ENCODE data around the gene PNPLA7.
"Not testable (repeated sequence)": the region's sequence is repeated elsewhere in the genome, so short reads cannot be mapped to it uniquely, and the experiment has no call there.

PNPLA7 gene

DNA sequence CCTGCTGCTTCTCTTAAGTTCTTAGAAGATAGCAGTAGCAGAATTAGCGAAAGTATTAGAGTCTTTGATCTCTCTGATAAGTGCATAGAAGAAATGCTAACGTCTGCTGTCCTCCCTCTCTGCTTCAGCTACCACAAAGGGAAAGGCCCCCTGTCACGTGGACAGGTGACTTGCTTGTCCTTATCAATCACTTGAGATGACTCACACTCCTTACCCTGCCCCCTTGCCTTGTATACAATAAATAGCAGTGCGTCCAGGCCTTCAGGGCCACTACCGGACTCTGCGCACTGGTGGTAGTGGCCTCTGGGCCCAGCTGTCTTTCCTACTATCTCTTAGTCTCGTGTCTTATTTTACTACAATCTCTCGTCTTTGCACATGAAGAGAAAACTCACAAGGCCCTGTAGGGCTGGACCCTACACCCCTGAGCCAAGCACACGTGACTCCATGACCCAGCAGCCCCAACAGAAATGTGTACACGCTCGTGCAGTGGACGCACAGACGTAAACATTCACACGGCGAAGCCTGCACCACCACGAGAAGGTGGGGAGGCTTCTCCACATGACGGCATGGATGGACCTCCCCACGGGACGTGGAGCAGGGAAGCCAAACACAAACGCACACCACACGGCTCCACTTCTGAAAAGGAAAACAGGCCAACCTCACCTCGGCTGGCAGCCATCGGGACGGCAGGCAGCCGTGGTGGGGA, 38.3 kb downstream of the PNPLA7 start:
- no peak for DNase-seq

DNA sequence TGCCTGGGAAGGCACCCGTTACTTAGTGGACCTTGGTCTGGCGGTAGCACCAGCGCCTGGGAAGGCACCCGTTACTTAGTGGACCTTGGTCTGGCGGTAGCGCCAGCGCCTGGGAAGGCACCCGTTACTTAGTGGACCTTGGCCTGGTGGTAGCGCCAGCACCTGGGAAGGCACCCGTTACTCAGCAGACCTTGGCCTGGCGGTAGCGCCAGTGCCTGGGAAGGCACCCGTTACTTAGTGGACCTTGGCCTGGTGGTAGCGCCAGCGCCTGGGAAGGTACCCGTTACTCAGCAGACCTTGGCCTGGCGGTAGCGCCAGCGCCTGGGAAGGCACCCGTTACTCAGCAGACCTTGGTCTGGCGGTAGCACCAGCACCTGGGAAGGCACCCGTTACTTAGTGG, 39.1 kb downstream of the PNPLA7 start:
- DNase-seq = not testable (repeated sequence)

DNA sequence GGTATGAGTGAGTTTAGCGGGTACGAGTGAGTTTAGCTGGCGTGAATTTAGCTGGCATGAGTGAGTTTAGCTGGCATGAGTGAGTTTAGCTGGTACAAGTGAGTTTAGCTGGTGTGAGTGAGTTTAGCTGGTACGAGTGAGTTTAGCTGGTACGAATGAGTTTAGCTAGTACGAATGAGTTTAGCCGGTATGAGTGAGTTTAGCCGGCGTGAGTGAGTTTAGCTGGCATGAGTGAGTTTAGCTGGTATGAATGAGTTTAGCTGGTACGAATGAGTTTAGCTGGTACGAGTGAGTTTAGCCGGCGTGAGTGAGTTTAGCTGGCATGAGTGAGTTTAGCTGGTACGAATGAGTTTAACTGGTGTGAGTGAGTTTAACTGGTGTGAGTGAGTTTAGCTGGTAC, 41.0 kb downstream of the PNPLA7 start:
- DNase-seq = no peak

DNA sequence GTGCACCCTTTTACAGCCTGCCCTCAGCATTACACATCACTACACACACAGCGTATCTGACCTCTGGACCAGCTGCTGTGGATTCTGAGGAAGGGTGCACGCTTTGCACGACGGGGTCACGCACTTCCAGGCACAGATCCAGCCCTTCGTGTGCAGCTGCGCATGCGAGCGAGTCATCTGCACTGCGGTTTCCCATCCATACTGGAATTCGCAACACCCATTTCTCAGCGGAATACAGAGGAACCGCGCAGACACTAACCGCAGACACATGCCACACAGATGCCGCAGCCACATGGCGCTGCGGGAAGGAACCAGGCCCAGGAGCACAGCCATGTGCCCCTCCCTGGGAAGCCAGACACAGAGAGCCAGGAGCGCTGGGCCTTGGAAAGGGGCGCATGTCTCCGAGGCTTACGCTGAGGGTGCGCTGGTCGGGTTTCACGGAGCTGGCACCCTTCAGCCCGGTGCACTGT, 43.5 kb downstream of the PNPLA7 start:
- no peak for DNase-seq

DNA sequence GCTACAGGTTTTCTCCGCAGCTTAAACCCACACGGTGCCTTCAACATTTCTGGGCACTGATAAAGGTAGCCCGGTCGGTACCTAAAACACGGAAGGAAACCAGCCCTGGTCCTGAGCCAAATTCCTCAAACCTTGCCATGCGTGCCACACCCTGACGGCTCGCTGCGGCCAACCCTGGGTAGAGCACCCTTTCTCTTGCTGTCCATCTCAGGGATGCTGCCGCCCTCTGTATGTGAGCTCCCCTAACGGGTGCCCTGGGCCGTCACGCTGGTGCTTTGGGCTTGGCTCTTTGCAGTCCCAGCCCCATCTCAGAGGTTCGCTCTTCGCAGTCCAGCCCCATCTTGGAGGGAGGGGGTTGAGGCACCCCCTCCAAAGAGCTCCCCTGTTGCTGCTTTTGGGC, 43.9 kb downstream of the PNPLA7 start:
- DNase-seq = no peak

DNA sequence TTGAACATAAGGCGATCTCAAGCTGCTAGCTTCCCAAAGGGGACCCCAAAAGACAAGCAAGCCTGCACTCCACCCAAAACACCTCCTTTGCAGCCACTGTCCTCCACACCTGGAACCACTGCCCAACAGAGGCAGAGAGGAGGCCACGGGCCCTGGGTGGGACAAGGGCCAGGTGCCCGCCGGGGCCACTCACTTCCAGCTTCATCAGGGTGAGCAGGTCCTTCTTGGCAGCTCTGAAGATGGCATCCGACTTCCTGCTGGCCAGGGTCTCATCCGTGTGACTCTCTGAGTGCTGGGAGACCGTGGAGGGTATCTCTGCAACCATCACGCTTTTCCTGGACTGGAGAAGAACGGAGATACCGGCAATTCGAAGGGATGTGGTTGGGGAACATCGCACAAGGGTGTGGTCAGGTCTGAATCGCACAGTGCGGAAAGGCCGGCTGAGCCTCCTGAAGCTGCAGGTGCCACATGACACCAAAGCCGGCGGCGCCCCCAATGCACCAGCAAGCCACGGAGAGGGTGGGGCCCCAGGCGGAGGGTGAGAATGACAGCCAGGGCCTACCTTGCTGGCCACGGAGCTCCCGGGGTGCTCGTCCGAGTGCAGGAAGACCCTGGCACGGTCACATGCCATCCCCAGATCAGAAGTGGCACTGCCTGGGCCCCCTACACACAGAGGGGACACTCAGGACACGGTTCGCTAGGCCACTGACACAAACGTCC, 44.6 kb downstream of the PNPLA7 start:
- no peak for DNase-seq

DNA sequence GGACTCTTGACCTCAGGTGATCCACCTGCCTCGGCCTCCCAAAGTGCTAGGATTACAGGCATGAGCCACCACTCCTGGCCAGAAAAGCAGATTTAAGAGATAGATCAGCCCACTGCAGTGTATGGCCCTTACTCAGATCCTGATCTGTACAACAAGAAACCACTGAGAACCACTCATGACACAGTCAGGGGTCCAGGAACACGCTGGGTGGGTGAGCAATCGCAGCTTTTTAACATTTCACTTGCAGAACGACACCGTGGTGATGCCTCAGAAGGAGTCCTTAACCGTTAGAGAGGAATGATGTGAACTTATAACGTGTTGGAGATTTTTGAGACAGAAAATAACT, 45.8 kb downstream of the PNPLA7 start:
- DNase-seq = no peak

DNA sequence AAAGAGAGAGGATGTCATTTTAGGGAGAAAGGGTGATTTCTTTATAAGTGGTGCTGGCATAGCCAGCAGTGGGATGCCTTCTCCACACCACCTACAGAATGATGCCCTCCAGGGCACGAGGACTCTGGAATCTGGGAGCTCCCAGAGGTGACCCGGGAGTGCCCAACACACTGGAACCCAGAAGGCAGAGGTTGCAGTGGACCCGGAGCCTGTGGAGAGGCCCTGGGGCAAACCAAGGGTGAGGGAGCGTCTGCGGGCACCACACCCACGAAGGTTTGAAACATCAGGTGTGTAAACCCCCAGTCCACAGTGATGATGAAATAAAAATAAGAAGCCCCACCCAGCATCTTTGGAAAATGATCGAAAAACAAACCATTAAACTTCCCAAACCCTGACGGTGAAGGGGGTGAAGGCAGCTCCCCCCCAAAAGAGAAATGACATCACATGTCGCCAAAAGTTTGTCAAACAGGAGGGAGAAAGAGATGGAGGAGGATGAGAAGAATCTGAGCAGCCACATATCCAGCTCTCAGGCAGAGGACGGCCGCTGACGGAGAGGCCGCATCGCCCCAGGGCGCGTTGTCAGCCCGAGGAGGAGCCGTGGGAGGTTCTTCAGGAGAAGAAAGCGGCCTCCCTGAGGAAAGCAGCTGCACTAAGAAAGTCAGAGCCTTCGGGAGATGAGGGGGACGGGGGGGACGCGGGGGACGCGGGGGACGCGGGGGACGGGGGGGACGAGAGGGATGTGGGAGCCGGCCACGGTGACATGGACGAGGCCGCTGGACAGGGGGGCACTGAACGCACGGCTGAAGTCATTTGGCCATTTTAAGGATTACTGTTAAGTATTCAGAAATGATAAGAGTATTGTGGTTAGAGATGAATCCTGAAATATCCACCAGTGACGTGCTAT, 47.9 kb downstream of the PNPLA7 start:
- no peak for DNase-seq

DNA sequence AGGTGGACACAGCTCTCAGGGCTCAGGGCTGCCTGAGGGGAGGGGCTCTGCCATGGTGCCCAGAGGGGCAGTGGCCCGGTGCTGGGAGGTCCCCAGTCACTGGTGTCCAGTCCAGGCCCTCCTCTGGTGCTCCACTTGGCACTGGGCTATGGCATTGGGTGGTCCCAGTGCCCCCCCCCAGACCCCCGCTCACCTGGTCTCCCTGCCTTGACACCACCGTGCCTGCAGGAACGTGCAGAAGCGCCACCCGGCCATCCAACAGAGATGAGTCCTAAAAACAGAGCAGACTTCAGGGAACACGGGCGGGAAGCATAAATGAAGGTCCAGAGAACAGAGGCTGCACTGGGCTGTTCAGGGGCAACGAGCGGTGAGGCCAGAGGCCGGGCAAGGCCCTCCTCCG, 48.7 kb downstream of the PNPLA7 start:
- no peak for DNase-seq

DNA sequence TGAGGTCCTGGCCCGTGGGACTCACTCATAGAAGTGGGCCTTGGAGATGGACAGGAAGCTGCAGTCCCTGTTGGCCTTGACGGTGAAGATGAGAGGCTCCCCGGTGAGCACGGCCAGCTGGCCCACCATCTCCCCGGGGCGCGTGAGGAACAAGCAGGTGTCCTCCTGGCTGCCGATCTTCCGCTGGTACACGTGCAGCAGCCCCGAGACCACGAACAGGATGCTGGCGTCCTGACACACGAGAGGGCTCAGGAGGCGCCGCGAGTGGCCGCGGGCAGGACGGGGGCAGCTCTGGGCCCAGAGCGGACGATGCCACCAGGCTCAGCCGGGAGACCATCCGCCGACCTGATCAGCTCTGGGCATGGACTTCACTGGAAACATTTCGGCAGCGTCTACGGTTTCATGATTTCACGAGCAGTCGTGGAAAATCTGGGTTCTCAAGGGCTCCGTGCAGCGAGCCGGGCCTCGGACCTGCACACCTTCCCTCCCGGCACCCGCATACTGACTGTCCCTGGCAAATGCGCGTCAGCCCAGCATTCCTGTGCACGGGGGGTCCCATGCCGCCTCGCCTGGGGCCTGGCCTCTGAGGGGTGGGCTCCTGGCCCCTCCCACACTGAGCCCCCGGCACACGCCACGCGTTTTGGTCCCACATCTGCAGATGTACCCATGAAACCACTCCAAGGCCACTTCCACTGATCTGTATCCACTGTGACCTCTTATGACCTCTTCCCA, 49.4 kb downstream of the PNPLA7 start:
- no peak for DNase-seq

DNA sequence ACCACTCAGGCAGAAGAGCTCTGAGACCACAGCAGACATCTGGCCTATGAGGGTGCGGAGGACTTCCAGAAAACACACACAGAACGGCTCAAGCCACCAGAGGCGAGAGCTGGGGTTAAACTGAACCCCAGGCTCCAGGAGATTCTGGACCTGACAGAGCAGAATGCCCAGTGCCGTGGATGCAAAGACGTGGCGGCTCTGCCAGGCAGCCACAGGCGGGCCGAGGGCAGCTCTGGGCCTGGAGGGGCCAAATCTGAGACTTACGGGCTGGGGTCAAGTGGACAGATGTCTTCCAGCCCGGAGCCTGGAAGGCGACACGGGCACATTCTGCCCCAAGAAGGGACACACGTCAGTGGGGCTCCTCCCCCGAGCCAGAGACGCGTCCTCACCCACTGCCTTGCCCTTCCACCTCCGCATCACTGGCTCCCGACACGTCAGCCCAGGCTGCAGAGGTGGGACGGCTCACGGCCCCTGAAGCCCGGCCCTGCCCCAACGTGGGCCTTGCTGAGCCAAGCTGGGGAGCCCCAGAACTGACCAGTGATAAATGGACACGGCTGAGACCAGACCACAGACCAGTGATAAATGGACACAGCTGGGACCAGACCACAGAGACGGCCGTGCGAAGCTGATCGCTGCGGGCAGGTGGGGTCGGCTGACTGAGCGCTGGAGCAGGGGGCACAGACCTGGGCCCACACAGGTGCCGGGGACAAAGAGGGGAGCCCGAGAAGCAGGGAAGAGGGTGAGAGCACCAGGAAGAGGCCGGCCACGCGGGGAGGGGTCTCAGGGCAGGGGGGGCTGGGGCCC, 50.1 kb downstream of the PNPLA7 start:
- DNase-seq = no peak

DNA sequence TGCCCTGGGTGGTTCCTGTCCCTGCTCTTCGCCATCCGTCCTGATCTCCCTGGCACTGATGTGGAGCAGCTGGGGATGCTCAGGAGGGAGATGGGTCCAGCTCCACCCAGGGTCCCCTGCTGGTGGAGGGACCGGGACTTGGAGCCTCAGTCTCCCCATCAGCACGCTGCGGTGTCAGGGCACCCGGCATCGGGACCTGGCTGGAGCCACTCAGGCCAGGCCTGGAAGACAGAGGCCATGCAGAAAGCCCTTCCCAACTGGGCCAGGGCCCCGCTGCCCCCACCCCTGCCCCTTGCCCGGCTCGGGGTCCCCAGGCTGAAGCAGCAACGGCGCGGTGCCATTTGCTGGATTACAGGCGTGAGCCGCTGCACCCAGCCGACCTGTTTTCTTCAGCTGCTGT, 50.8 kb downstream of the PNPLA7 start:
- no peak for DNase-seq

DNA sequence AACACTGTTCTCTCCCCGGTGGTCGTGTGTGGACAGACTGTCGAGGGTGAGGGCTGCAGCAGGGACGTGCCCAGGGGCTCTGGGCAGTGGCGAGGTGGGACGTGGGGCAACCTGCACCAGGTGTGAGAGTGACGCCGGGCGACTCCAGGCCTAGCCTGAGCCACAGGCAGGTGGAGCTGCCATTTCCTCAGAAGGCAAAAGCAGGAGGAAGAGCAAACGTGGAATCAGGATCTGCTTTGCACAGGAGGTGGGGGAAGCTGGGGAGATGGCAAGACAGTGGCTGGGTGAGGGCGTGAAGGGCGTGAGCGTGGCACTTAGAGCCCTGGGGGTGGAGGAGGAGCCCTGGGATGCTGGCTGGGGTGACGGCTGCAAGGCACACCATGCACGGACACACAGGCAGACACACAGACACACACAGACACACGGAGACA, 51.5 kb downstream of the PNPLA7 start:
- no peak for DNase-seq

DNA sequence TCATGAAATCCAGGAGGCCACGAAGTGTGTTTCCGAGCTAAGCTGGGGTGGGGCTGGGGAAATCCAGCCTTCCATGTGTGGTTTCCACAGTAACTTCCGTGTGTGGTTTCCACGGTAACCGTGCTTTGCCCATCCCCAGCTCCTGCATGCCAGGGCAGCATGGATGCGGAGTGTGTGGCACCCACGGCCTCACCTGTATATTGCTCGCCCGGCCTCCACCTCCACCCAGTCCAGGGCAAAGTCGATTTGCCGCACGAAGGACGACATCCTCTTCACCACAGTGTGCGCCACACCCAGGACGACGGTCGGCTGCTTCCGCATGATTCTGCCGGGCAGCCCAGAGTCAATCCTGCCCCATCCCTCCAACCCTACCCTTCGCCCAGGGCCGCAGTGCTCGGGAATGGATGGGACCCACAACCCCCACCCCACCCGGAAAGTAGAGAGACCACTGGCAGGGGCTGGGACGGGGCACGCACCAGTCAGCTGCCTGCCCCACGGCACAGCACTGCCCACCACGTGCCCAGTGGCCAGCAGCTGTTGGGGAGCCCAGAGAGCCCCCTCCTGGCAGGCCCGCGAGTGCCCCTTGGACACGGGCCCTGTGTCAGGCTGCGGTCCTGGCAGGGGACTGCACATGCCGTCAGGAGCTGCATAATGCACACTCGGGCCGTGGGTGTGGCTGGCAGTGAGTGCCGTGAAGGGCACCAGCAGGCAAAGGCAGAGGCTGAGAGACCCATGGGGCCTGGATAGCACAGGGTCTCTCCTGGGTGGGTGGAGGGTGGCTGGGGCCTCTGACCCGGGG, 52.1 kb downstream of the PNPLA7 start:
- no peak for DNase-seq

DNA sequence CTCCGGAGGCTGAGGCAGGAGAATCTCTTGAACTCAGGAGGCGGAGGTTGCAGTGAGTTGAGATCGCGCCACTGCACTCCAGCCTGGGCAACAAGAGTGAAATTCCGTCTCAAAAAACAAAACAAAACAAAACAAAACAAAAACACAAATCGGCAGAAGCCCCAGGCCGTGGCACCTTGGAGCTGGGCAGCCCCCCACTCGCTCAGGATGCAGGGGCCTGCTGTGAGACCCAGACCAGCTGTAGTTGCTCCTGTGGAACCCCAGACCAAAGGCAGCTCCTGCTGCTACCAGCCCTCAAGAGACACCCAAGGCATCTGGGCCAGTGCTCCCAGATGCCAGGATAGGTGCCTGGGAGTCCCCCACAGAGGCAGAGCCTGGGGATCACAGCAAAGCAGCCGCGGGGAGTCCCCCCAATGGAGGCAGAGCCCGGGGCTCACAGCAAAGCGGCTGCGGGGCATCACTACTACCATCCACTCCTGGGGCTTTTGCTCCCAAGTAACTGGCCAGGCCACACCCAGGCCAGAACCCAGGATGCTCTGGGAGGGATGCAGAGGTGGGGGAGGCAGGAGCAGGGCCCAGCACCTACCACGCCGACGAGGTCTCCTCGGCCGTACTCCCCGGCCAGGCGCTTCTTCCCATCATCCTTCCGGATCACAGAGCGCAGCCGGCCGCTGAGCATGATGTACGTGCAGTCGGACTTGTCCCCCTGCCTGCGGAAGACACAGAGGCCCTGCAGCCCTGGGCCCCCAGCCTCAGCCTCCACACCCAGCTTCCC, 53.4 kb downstream of the PNPLA7 start:
- DNase-seq = no peak

DNA sequence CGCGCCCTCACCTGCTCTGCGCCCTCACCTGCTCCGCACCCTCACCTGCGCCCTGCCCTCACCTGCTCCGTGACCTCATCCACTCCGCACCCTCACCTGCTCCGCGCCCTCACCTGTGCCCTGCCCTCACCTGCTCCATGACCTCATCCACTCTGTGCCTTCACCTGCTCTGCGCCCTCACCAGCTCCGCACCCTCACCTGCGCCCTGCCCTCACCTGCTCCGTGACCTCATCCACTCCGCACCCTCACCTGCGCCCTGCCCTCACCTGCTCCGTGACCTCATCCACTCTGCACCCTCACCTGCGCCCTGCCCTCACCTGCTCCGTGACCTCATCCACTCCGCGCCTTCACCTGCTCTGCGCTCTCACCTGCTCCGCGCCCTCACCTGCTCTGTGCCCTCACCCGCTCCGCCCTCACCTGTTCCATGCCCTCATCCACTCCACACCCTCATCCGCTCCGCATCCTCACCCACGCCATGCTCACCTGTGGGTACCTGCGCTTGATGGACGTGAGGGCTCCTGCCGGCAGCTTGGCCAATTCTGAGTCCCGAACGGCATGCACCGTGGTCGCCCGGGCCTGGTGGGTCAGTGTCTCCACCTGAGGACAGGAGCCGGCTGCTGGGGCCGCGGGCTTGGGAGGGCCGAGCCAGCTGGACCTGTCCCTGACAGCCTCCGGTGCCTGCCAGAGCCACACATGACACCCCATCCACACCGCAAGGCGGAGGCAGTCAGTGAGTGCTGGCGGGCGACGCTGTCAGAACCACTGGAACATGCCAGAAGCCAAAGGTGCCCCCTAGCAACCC, 55.5 kb downstream of the PNPLA7 start:
- DNase-seq = no peak

DNA sequence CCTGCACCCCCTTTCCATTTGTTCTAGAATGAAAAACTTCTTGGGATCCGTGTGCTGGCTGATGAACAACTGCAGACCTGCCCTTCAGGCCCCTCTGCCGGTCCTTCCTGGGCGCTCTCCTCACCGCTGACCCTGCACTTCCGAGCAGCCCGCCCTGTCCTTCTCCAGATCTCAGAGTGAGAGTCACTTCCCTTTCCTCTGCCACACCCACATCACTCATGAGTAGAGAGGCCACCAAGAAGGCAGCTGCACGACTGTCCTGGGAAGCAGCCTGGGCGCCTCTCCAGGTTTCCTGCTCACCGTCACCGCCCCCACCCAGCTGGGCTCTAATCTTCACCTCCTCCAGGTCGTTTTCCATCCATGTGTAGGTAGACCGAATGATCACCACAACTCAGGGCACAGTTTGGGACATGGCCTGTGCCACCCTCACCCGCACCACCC, 56.1 kb downstream of the PNPLA7 start:
- DNase-seq = no peak

DNA sequence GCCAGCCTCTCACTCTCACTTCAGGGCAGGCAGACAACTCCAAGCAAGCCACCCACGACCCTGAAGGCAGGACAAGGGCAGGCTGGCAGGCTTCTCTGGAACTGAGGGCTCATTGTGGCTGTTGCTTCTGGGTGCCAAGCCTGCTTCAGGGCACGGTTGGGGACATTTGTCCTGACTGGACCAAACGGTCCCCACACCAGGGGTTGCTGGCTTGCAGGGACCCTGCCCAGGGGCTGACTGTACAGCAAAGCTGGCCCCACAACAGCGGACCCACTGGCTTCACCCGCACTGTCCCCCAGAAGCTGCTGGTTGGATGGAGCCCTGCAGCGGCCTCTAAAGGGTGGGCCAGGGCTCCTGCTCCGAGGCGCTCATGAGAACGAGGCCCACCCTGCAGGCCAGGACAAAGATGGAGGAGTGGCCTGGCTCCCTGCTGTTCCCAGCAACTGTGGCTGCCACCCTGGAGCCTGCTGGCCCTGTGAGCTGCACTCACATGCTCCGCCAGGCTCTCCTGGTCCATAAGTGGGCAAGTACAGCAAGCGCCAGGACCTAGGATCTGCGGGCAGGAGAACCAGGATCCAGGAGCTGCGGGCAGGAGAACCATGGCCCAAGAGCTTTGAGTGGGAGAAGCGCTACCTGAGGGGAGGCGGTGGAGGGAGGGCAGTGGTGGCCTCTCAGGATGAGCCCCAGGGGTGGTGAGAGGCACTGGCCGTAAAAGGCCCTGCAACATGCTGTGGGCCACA, 56.7 kb downstream of the PNPLA7 start:
- DNase-seq = no peak
